Sigmoid colon (tissue), 7 donors: Measurements from ENCODE around the gene DAW1. TPM values are rescaled to one million over a fixed set of nuclear protein-coding genes. Genes with fewer than 3 reads are reported as not detected.
"Not testable (repeated sequence)": the region's sequence is repeated elsewhere in the genome, so short reads cannot be mapped to it uniquely, and the experiment has no call there.

Experiments used
- DNase-seq: peaks from one replicate; pipeline ENCODE4 v3.0.0-alpha.2; 2019
- H3K27ac ChIP-seq, 4 donors: fragments of 200-600 bp; sonication (generic); one replicate each; pipeline ENCODE4 v1.5.1; 2016 to 2019; ENCODE audit warnings: mild to moderate bottlenecking in 1 of 4
- H3K27me3 ChIP-seq, 3 donors: fragments of 200-600 bp; sonication (generic); one replicate each; pipeline ENCODE4 v1.5.1; 2019; ENCODE audit warnings: mild to moderate bottlenecking in 1 of 3
- H3K36me3 ChIP-seq, 4 donors: fragments of 200-600 bp; sonication (generic); one replicate each; pipeline ENCODE4 v1.5.1; 2016 to 2019
- H3K4me1 ChIP-seq, 4 donors: fragments of 200-600 bp; sonication (generic); one replicate each; pipeline ENCODE4 v1.5.1; 2017 to 2019
- H3K4me3 ChIP-seq, 4 donors: fragments of 200-600 bp; sonication (generic); one replicate each; pipeline ENCODE4 v1.5.1; 2017 to 2019; ENCODE audit warnings: mild to moderate bottlenecking in 2 of 4, moderate library complexity in 1 of 4
- H3K9me3 ChIP-seq, 4 donors: fragments of 200-600 bp in 3 of 4; sonication (generic) in 3 of 4; one replicate each; pipeline versions ENCODE4 v1.5.1 to v1.6.1; 2013 to 2019
- EP300 ChIP-seq, 4 donors: sonication (generic); formaldehyde crosslinking; IDR thresholded peaks; one replicate each; pipeline ENCODE4 v1.6.1; 2017; ENCODE audit warnings: antibody characterized with exemption in 4 of 4
- POLR2A ChIP-seq, 2 donors: fragments of 450-650 bp; IDR thresholded peaks; one replicate each; pipeline ENCODE4 v1.6.1; 2016; ENCODE audit warnings: antibody characterized with exemption in 2 of 2, mild to moderate bottlenecking in 2 of 2, moderate library complexity in 2 of 2
- POLR2AphosphoS5 ChIP-seq, 4 donors: sonication (generic); formaldehyde crosslinking; IDR thresholded peaks; one replicate each; pipeline ENCODE4 v1.6.1; 2017; ENCODE audit warnings: antibody characterized with exemption in 4 of 4
- WGBS, 2 donors: extraction: QIAGEN DNeasy Blood & Tissue Kit; methylation state at CpG; one replicate each; pipeline ENCODE4 v1.1.7; 2013; 5-methylcytosine and 5-hydroxymethylcytosine counted together
- intact Hi-C: fragments of 100-400 bp; cut with DNase I; formaldehyde crosslinking; loops from one replicate; pipeline ENCODE4 v1.15.1; 2023
- polyA plus RNA-seq, 3 donors: library from polyadenylated mRNA; stranded (reverse); fragments of 200-250 nt; gene quantifications; one replicate each; pipeline ENCODE4 v1.2.3, GENCODE V29; 2013
- total RNA-seq, 4 donors: library from RNA; depleted of rRNA; stranded (reverse); fragments of >200 nt; gene quantifications; one replicate each; pipeline ENCODE4 v1.1.0, GENCODE V29; 2016
- TF ChIP-seq, protein P1 (sequence below), 4 experiments: fragments of 450-650 bp in 3 of 4; fragments of 200-600 bp in 1 of 4; IDR thresholded peaks; one replicate each; pipeline ENCODE4 v1.5.1; 2016 to 2019; ENCODE audit warnings: antibody characterized with exemption in 4 of 4, mild to moderate bottlenecking in 3 of 4, moderate library complexity in 2 of 4
- donor health status: healthy with polysubstance abuse.
- donor health status: Bipolar disorder and iron deficiency.
- donor health status: healthy.

Gene DAW1
- total and polyA plus RNA-seq, 7 donors = 0.06 TPM; not detected in 6

DNA sequence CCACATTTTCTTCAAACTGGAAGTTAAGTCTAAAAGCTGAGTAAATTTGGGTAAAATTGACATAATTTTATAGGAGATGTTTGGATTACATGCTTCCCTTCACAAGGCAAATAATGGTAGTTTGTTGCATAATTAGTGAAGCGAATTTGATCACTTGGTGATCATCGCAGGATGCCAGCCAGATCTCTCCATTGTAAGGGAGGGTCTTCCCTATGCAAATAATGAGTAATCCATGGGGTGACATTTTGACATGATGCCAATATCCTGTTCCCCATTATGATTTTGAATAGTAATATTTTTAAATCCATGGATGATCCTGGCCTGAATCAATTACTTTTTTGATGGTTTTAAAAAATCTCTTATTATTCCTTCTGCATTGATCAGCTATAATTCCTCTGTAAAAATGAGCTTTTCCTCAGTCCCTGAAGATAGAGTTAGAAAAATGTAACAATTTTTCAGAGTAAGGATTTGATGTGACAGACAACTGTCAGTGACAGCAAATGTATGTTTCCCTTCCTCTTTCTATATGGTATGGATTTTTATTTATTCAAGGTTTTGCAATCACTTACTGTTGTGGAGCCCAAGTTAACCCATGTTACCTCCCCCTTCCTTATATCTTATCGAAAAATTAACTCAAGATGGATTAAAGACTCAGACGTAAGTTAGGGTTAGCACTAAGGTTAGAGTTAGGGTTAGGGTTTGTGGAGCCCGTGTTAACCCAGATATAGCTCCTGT is 36.3 kb upstream of the DAW1 start:
- intact Hi-C loops = no loop called here
- TF ChIP-seq EP300 (IDR thresholded peaks at IDR 0.05) = no peak
- no peak for TF ChIP-seq POLR2AphosphoS5 (IDR thresholded peaks at IDR 0.05)
- TF ChIP-seq POLR2A (IDR thresholded peaks at IDR 0.05) = no peak
- TF ChIP-seq, protein P1, sequence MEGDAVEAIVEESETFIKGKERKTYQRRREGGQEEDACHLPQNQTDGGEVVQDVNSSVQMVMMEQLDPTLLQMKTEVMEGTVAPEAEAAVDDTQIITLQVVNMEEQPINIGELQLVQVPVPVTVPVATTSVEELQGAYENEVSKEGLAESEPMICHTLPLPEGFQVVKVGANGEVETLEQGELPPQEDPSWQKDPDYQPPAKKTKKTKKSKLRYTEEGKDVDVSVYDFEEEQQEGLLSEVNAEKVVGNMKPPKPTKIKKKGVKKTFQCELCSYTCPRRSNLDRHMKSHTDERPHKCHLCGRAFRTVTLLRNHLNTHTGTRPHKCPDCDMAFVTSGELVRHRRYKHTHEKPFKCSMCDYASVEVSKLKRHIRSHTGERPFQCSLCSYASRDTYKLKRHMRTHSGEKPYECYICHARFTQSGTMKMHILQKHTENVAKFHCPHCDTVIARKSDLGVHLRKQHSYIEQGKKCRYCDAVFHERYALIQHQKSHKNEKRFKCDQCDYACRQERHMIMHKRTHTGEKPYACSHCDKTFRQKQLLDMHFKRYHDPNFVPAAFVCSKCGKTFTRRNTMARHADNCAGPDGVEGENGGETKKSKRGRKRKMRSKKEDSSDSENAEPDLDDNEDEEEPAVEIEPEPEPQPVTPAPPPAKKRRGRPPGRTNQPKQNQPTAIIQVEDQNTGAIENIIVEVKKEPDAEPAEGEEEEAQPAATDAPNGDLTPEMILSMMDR (IDR thresholded peaks at IDR 0.05) = no peak
- 91 to 94% methylated on average over 5 of the region's 5 CpGs for WGBS, 2 donors

DNA sequence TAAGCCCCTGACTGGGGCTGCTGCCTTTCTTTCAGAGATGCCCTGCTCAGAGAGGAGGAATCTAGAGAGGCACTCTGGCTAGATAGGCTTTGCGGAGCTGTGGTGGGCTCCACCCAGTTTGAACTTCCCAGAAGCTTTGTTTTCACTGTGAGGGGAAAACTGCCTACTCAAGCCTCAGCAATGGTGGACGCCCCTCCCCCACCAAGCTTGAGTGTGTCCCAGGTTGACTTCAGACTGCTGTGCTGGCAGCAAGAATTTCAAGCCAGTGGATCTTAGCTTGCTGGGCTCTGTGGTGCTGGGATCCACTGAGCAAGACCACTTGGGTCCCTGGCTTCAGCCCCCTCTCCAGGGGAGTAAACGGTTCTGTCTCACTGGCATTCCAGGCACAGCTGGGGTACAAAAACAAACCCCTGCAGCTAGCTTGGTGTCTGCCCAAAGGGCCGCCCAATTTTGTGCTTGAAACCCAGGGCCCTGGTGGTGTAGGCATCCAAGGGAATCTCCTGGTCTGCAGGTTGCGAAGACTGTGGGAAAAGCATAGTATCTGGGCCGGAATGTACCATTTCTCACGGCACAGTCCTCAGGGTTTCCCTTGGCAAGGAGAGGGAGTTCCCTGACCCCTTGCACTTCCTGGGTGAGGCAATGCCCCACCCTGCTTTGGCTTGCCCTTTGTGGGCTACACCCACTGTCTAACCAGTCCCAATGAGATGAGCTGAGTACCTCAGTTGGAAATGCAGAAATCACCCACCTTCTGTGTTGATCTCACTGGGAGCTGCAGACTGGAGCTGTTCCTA is 31.9 kb upstream of the DAW1 start:
- H3K36me3 ChIP-seq, H3K4me3 ChIP-seq, intact Hi-C loops, DNase-seq, H3K27ac ChIP-seq, H3K4me1 ChIP-seq, H3K9me3 ChIP-seq, H3K27me3 ChIP-seq: not testable (repeated sequence)
- 54 to 61% methylated on average over 7 of the region's 7 CpGs for WGBS, 2 donors

More for the DNA sequence above, 36.3 kb upstream of the DAW1 start:
- H3K27ac ChIP-seq = no peak overlapping the region
- no peak for DNase-seq
- H3K36me3 ChIP-seq = no peaks in the 10 kb centered on the region
- no peaks in the 10 kb centered on the region for H3K4me1 ChIP-seq
- H3K9me3 ChIP-seq = no peaks in the 10 kb centered on the region
- no peaks in the 10 kb centered on the region for H3K27me3 ChIP-seq
- H3K4me3 ChIP-seq = no peak overlapping the region

DNA sequence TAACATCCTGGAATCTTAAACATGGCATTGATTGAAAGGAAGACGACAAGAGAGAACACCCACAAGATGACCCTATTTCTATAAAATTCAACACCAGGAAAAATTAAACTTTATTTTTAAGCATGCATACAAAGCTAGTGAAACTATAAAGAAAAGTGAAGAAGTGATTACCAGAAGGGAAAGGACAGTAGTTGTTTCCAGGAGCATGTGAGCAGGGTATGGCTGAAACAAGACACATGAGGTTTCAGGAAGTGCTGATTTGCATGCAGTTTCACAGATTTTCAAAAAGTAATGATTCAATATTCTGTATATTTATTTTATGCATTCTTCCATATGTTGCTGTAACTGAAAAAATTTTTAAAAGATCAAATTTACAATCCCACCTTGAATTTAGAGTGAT is 24.6 kb upstream of the DAW1 start:
- no peaks in the 10 kb centered on the region for H3K27me3 ChIP-seq
- no peaks in the 10 kb centered on the region for H3K4me1 ChIP-seq
- no peak for TF ChIP-seq POLR2A (IDR thresholded peaks at IDR 0.05)
- no peak for TF ChIP-seq EP300 (IDR thresholded peaks at IDR 0.05)
- TF ChIP-seq POLR2AphosphoS5 (IDR thresholded peaks at IDR 0.05) = no peak
- TF ChIP-seq, protein P1 (IDR thresholded peaks at IDR 0.05) = no peak
- no peaks in the 10 kb centered on the region for H3K9me3 ChIP-seq
- WGBS, 2 donors = 84 to 93% methylated on average over 1 of the region's 1 CpG
- H3K36me3 ChIP-seq = no peaks in the 10 kb centered on the region
- intact Hi-C loops = no loop called here
- no peak overlapping the region for H3K4me3 ChIP-seq
- H3K27ac ChIP-seq = no peak overlapping the region
- no peak for DNase-seq

DNA sequence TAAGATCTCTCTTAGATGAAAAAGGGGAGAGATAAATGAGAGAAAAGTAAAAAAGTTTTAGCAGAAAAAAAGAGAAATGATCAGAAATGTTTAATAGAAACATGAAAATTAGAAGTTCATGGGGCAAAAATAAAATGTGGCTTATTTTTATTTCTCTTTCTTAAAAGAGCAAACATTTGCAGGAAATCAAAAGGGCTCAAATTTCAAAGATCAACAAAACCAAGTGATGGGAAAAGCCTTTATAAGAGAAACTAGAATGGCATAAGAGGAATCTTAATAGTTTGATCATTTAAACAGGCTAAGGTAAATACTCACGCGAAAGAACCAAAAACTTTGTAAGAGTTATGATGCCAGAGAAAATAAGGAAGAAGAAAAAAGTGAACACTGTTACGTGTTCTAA is 23.3 kb upstream of the DAW1 start:
- no peak for DNase-seq
- no peaks in the 10 kb centered on the region for H3K4me1 ChIP-seq
- H3K4me3 ChIP-seq = no peak overlapping the region
- intact Hi-C loops = no loop called here
- no peaks in the 10 kb centered on the region for H3K36me3 ChIP-seq
- whole genome bisulfite sequencing, 2 donors = 45 to 48% methylated on average over 3 of the region's 3 CpGs
- no peaks in the 10 kb centered on the region for H3K27me3 ChIP-seq
- no peak for TF ChIP-seq EP300 (IDR thresholded peaks at IDR 0.05)
- TF ChIP-seq, protein P1 (IDR thresholded peaks at IDR 0.05) = no peak
- no peak for TF ChIP-seq POLR2AphosphoS5 (IDR thresholded peaks at IDR 0.05)
- no peaks in the 10 kb centered on the region for H3K9me3 ChIP-seq
- no peak overlapping the region for H3K27ac ChIP-seq

DNA sequence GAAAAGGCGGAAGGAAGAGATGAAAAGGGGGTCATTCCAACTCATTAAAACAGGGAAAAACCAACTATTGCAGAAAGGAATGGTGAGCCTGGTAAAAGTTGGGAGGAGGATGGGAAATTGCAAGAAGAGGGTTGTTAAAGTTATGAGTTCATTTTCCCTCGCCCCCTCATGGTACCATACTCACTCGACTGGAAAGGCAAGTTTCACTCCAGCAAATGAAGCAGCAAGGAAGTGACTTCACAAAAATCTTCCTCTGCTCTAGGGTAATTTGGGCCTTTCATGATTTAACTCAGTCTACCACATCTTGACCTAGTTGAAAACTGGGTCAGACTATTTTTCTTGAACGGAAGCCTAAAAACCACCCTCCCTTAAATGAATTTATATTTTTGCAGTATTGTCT is 22.8 kb upstream of the DAW1 start:
- TF ChIP-seq POLR2AphosphoS5 (IDR thresholded peaks at IDR 0.05) (no peak), POLR2A (IDR thresholded peaks at IDR 0.05) (no peak), EP300 (IDR thresholded peaks at IDR 0.05) (no peak)
- TF ChIP-seq, protein P1 (IDR thresholded peaks at IDR 0.05) = no peak
- DNase-seq = no peak
- intact Hi-C loops = no loop called here
- Histone ChIP-seq H3K4me1 (no peaks in the 10 kb centered on the region), H3K27ac (no peak overlapping the region), H3K9me3 (no peaks in the 10 kb centered on the region), H3K4me3 (no peak overlapping the region), H3K27me3 (no peaks in the 10 kb centered on the region), H3K36me3 (no peaks in the 10 kb centered on the region)
- WGBS, 2 donors = 44 to 62% methylated on average over 4 of the region's 4 CpGs
